ENCODE measurements around the gene PLEKHB2.
"Not testable (repeated sequence)": the region's sequence is repeated elsewhere in the genome, so short reads cannot be mapped to it uniquely, and the experiment has no call there.

PLEKHB2 gene

DNA sequence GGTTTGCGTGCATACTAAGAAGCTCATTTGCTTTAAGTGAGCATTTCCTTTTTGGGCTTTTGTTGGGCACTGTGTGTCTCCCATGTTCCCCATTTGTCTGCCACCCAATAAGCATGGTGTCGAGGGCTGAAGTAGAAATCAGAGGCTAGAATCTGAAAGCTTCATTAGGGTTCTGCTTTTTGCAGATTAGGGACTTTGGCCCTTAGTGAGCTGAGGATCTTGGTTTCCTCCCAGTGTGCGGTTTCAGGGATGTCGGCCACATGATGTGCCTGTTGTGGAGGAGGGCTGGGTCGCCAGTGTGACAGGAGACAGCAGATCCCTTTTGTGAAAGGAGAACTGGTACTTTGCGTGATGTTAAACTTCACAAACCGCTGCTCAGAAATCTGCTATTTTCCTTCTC lies 41.1 kb downstream of the PLEKHB2 start:
- TF ChIP-seq, protein P1, sequence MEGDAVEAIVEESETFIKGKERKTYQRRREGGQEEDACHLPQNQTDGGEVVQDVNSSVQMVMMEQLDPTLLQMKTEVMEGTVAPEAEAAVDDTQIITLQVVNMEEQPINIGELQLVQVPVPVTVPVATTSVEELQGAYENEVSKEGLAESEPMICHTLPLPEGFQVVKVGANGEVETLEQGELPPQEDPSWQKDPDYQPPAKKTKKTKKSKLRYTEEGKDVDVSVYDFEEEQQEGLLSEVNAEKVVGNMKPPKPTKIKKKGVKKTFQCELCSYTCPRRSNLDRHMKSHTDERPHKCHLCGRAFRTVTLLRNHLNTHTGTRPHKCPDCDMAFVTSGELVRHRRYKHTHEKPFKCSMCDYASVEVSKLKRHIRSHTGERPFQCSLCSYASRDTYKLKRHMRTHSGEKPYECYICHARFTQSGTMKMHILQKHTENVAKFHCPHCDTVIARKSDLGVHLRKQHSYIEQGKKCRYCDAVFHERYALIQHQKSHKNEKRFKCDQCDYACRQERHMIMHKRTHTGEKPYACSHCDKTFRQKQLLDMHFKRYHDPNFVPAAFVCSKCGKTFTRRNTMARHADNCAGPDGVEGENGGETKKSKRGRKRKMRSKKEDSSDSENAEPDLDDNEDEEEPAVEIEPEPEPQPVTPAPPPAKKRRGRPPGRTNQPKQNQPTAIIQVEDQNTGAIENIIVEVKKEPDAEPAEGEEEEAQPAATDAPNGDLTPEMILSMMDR (conservative IDR thresholded peaks at IDR 0.05; ENCODE audit: low read depth, low read length), result no peak
- DNase-seq (ENCODE audit: low read depth), result no peak
- H3K4me3 ChIP-seq (ENCODE audit: low read length), result no peak overlapping the region

DNA sequence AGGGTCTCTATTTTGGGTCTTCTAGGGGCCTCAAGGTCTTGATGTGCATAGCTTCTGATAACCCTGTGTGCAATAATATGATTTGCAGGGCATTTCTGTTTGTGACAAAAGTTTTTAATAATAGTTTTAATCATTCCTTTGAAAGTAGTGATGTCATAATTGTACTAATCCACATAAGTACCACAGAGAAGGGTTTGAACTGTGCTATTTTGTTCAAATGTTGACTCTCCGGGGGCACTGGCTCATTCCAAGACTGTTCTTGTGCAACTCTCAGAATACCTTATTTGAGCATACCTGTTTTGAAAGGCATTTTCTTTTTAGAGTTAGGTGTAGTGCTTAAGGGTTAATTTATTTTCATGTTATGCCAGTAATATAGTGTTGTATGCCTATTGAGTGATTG lies 41.6 kb downstream of the PLEKHB2 start:
- TF ChIP-seq, protein P1 (conservative IDR thresholded peaks at IDR 0.05; ENCODE audit: low read depth, low read length), result no peak
- DNase-seq (ENCODE audit: low read depth), result no peak
- no peak overlapping the region for H3K4me3 ChIP-seq (ENCODE audit: low read length)

DNA sequence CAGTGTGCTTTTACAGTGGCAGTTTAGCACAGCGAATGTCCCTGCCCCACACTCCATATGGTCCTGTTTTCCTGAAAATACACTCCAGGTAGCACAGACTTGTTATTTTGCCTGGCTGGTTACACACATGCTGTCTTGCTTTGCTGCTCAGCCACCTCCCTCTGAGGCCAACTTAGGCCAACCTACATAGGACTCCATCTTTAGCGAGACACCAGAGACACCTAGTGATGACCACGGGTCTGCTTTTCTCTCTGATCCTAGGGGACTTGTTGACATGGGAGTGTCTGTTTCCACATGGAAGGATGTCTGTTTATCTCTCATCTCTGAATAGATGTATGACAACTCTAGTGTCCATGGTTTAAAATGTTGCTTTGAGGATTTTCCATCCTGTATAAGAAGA lies 43.3 kb downstream of the PLEKHB2 start:
- no peak overlapping the region for H3K4me3 ChIP-seq (ENCODE audit: low read length)
- TF ChIP-seq, protein P1 (conservative IDR thresholded peaks at IDR 0.05; ENCODE audit: low read depth, low read length), result no peak
- DNase-seq (ENCODE audit: low read depth), result no peak

DNA sequence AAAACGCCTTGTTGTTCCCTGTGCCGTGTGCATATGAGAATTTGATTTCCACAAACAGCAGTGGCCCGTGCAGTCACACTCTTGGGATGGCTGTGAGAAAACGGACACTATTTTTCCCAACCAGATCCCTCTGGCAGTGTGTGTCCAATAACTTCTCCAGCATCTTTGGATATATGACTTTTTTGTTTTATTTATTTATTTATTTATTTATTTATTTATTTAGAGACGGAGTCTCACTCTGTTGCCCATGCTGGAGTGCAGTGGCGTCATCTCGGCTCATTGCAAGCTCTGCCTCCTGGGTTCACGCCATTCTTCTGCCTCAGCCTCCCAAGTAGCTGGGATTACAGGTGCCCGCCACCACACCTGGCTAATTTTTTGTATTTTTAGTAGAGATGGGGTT lies 45.0 kb downstream of the PLEKHB2 start:
- H3K4me3 ChIP-seq (ENCODE audit: low read length); DNase-seq (ENCODE audit: low read depth): not testable (repeated sequence)

DNA sequence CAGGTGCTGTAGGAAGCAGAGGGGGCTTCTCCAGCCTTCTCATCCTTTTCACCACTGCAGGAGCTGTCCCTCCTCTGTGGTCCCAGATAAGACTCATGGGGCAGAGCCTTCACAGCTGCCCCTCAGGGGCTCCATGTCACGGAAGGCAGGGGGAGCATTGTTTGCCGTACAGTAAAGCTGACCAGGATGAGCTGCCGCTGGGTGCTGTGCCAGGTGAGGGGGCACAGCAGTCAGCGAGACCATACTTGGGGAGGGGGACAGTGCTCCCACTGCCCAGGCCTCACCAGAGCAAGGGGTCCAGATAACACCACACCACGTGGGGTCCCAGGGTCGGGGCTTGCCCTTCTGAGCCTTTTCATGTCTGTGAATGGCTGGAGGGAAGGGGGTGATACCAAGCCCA lies 46.3 kb downstream of the PLEKHB2 start:
- DNase-seq (ENCODE audit: low read depth), result no peak

DNA sequence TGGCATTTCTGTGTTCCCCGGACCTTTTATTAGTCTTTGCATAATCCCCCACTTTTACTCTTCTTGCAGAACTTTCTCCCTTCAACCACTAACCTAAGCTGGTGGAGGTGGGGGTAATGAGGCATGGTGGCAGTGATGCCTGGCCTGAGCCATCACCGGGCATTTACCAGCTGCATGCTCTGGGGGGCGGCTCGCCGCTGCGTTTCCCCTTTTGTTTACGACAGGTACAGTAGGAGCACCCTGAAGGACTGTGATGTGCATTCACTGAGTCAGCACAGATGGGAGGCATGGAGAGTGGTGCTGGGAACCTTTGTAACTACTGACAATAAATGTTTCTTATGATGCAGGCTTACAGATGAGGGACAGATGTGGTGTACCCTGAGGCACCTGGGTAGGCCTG lies 46.9 kb downstream of the PLEKHB2 start:
- H3K4me3 ChIP-seq (ENCODE audit: low read length), result no peak overlapping the region
- TF ChIP-seq, protein P1 (conservative IDR thresholded peaks at IDR 0.05; ENCODE audit: low read depth, low read length), result no peak

More for the DNA sequence above, 46.3 kb downstream of the PLEKHB2 start:
- H3K4me3 ChIP-seq (ENCODE audit: low read length), result no peak overlapping the region
- TF ChIP-seq, protein P1 (conservative IDR thresholded peaks at IDR 0.05; ENCODE audit: low read depth, low read length), result no peak

DNA sequence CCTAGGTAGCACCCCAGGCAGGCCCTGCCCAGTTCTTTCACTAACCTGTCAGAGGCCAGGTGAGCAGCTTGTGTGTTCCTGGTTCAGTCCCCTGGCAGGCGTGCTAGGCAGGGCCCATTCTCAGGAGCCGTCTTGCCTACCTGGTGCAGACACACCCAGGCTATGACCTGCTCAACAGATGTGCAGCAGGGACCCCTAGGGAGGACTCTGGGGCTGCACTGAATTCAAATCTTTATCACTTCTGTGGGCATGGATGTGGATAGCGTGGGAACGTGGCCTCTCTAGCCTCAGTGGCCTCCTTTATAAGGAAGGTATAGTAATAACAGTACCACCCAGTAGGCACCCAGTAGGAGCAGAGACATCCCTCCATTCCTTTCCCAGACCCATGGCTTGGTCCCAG lies 48.4 kb downstream of the PLEKHB2 start:
- DNase-seq (ENCODE audit: low read depth), result no peak
- TF ChIP-seq, protein P1 (conservative IDR thresholded peaks at IDR 0.05; ENCODE audit: low read depth, low read length), result no peak
- H3K4me3 ChIP-seq (ENCODE audit: low read length), result no peak overlapping the region

More for the DNA sequence above, 46.9 kb downstream of the PLEKHB2 start:
- no peak for DNase-seq (ENCODE audit: low read depth)

DNA sequence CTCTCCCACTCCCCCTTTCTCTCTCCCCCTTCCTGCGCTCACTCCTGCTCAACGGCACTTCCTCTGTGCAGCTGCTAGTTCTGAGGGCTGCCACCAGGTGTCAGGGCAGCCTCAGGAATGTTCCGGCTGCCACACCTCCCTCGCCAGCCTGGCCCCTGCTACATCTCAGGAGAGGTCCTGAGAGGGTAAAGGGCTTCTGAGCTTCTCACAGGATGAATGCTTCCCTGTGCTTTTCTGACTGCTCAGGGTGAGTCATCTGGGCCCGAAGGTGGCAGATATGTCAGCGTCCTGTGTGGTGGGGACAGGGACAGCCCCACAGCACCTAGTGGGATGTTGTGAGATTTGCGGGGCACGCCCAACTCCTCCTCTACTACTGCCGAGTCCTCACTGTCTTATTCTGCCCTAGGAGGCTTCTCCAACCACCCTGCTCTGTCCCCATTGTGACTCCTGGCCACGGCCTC lies 49.0 kb downstream of the PLEKHB2 start:
- no peak overlapping the region for H3K4me3 ChIP-seq (ENCODE audit: low read length)
- TF ChIP-seq, protein P1 (conservative IDR thresholded peaks at IDR 0.05; ENCODE audit: low read depth, low read length), result peak; percentile 89
- no peak for DNase-seq (ENCODE audit: low read depth)

Measured in retinal pigment epithelial cell (primary cell).